ENCODE measurements around the gene PTCH2.
"Not testable (repeated sequence)": the region's sequence is repeated elsewhere in the genome, so short reads cannot be mapped to it uniquely, and the experiment has no call there.

Gene PTCH2

GRCh38 chr1:44842486-44842861, 579 bp downstream of the PTCH2 start:
- H3K4me3 ChIP-seq (ENCODE audit: low read depth, low read length), result no peak overlapping the region
- TF ChIP-seq CTCF (IDR thresholded peaks at IDR 0.05; ENCODE audit: low read depth, low read length, missing control alignments), result no peak
- no peak for DNase-seq (ENCODE audit: low read depth)

- no peak overlapping the region for H3K4me3 ChIP-seq (ENCODE audit: low read depth, low read length)
- no peak for TF ChIP-seq CTCF (IDR thresholded peaks at IDR 0.05; ENCODE audit: low read depth, low read length, missing control alignments)
- no peak for DNase-seq (ENCODE audit: low read depth)
Measured at GRCh38 chr1:44839576-44839975, 3.5 kb downstream of the PTCH2 start.

GRCh38 chr1:44838294-44838693, 4.8 kb downstream of the PTCH2 start:
- H3K4me3 ChIP-seq (ENCODE audit: low read depth, low read length), result not testable (repeated sequence)

GRCh38 chr1:44835738-44836675, 7.0 kb downstream of the PTCH2 start:
- H3K4me3 ChIP-seq (ENCODE audit: low read depth, low read length), result no peak overlapping the region
- TF ChIP-seq CTCF (IDR thresholded peaks at IDR 0.05; ENCODE audit: low read depth, low read length, missing control alignments), result peak; percentile 93
- DNase-seq (ENCODE audit: low read depth), result peak; percentile 72

More at GRCh38 chr1:44838294-44838693, 4.8 kb downstream of the PTCH2 start:
- not testable (repeated sequence) for DNase-seq (ENCODE audit: low read depth)

- no peak overlapping the region for H3K4me3 ChIP-seq (ENCODE audit: low read depth, low read length)
- DNase-seq (ENCODE audit: low read depth), result no peak
- no peak for TF ChIP-seq CTCF (IDR thresholded peaks at IDR 0.05; ENCODE audit: low read depth, low read length, missing control alignments)
Measured at GRCh38 chr1:44834328-44834727, 8.7 kb downstream of the PTCH2 start.

- DNase-seq (ENCODE audit: low read depth), result no peak
- TF ChIP-seq CTCF (IDR thresholded peaks at IDR 0.05; ENCODE audit: low read depth, low read length, missing control alignments), result no peak
- no peak overlapping the region for H3K4me3 ChIP-seq (ENCODE audit: low read depth, low read length)
Measured at GRCh38 chr1:44832056-44832705, 10.9 kb downstream of the PTCH2 start.

GRCh38 chr1:44831516-44831915, 11.5 kb downstream of the PTCH2 start:
- no peak for TF ChIP-seq CTCF (IDR thresholded peaks at IDR 0.05; ENCODE audit: low read depth, low read length, missing control alignments)
- H3K4me3 ChIP-seq (ENCODE audit: low read depth, low read length), result no peak overlapping the region
- no peak for DNase-seq (ENCODE audit: low read depth)

All from GM12864 (cell line).